NB4 (cell line): ENCODE measurements around the gene PGLYRP4.

Experiments used
- CTCF ChIP-seq: IDR thresholded peaks from one replicate; pipeline ENCODE4 v1.5.1; 2012; ENCODE audit warnings: low read depth, low read length
- MAX ChIP-seq: IDR thresholded peaks from 2 replicates; pipeline ENCODE4 v1.6.1; 2011; ENCODE audit warnings: low read depth, low read length
- MYC ChIP-seq: IDR thresholded peaks from 2 replicates; pipeline ENCODE4 v1.6.1; 2011; ENCODE audit warnings: low read depth, low read length
- POLR2A ChIP-seq: IDR thresholded peaks from 2 replicates; pipeline ENCODE4 v1.6.1; 2011; ENCODE audit warnings: mild to moderate bottlenecking; ENCODE audit not compliant: insufficient read length; ENCODE audit errors: extremely low read depth

DNA sequence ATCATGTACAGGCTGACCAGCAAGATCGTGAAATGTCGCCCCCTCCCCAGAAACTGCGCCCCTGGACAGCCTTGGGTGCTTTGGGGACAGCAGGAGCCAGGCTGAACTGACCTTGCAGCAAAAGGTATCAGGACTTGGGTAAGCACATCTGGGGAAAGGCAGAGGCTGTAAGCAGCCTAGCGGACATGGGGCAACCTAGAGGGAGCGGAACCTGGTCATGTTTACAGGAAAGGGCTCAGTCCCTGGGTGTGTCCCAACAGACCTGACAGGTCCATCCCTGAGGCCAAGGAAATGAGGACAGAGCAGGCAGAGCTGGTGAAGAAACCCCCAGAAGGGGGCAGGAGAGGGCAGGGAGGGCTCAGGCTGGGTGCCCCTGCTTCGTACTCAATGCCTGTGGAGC lies 45.3 kb upstream of the PGLYRP4 start:
- TF ChIP-seq CTCF = peak; percentile 29
- TF ChIP-seq MAX = no peak
- no peak for TF ChIP-seq POLR2A
- no peak for TF ChIP-seq MYC
